RPMI8226 (cell line): Measurements from ENCODE around the gene RBL2.
"Not testable (repeated sequence)": the region's sequence is repeated elsewhere in the genome, so short reads cannot be mapped to it uniquely, and the experiment has no call there.

ENCODE experiments used
- DNase-seq: peaks from one replicate; pipeline ENCODE4 v3.0.0-alpha.2; 2015

RBL2 gene, protein sequence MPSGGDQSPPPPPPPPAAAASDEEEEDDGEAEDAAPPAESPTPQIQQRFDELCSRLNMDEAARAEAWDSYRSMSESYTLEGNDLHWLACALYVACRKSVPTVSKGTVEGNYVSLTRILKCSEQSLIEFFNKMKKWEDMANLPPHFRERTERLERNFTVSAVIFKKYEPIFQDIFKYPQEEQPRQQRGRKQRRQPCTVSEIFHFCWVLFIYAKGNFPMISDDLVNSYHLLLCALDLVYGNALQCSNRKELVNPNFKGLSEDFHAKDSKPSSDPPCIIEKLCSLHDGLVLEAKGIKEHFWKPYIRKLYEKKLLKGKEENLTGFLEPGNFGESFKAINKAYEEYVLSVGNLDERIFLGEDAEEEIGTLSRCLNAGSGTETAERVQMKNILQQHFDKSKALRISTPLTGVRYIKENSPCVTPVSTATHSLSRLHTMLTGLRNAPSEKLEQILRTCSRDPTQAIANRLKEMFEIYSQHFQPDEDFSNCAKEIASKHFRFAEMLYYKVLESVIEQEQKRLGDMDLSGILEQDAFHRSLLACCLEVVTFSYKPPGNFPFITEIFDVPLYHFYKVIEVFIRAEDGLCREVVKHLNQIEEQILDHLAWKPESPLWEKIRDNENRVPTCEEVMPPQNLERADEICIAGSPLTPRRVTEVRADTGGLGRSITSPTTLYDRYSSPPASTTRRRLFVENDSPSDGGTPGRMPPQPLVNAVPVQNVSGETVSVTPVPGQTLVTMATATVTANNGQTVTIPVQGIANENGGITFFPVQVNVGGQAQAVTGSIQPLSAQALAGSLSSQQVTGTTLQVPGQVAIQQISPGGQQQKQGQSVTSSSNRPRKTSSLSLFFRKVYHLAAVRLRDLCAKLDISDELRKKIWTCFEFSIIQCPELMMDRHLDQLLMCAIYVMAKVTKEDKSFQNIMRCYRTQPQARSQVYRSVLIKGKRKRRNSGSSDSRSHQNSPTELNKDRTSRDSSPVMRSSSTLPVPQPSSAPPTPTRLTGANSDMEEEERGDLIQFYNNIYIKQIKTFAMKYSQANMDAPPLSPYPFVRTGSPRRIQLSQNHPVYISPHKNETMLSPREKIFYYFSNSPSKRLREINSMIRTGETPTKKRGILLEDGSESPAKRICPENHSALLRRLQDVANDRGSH

DNA sequence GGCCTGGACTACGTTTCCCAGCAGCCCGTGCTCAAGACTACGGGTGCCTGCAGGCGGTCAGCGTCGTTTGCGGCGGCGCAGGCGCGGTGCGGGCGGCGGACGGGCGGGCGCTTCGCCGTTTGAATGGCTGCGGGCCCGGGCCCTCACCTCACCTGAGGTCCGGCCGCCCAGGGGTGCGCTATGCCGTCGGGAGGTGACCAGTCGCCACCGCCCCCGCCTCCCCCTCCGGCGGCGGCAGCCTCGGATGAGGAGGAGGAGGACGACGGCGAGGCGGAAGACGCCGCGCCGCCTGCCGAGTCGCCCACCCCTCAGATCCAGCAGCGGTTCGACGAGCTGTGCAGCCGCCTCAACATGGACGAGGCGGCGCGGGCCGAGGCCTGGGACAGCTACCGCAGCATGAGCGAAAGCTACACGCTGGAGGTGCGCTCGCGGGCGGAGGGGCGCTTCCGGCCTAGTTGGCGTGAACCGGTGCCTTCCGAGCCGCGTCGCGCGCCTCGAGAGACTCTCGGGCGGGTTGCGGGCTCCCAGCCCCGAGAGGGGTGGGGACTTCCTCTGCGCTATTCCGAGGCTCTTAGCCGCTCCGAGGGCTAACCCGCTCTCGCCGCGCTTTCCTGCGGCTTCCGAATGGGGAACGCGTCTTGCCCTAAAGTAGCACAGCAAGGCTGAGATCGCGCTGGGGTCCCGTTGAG is at the start of gene RBL2:
RBL2 (plus strand) TSS at position 95 of the 689 bp plus-strand sequence; CDS start at position 181, 86 bp downstream.
- peak; percentile 89 for DNase-seq

DNA sequence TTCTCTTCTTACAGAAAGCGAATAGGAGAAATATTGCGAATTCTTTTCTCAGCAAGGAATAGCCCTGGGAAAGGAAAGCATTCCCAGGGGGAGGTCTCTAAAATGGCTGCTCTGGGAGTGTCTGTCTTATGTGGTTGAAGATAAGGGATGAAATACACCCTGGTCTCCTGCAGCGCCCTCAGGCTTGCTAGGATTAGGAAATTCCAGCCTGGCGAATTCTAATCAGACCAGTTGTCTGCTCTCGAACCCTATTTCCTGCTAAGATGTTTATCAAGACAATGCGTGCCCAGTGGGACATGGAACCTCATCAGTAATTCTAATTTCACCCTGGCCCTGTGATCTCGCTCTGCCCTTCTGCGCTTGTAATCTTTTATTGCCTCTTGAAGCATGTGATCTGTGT is 49.7 kb upstream of the RBL2 start:
- DNase-seq = not testable (repeated sequence)

DNA sequence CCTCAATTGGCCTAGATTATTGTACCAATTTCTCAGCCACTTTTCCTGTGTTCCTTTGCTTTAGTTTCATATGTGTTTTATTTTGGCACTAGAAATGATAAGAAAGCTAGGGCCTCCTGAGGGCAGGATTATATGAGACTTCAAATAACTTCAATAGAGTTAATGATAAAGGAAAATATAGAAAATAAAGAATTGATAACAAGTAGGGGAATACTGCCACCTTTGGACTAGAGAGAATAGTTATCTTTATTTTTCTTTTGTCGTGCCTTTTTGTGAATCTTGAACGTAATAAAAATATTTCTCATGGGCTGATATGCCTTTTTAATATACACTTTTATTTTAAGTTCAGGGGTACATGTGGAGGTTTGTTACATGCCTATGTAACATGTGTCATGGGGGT is 29.3 kb upstream of the RBL2 start:
- DNase-seq = no peak

DNA sequence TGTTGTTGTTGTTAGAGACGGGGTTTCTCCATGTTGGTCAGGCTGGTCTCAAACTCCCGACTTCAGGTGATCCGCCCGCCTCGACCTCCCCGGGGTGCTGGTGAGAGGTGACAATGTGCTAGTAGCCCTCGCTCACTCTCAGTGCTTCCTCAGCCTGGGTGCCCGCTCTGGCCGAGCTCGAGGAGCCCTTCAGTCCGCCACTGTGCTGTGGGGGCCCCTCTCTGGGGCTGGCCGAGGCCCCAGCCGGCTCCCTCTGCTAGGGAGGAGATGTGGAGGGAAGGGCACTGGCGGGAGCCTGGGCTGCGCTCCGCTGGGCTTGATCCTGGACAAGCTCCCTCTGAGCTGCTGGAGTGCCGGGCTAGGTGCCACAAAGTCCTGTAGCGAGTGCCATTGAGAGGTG is 21.7 kb upstream of the RBL2 start:
- DNase-seq = no peak

DNA sequence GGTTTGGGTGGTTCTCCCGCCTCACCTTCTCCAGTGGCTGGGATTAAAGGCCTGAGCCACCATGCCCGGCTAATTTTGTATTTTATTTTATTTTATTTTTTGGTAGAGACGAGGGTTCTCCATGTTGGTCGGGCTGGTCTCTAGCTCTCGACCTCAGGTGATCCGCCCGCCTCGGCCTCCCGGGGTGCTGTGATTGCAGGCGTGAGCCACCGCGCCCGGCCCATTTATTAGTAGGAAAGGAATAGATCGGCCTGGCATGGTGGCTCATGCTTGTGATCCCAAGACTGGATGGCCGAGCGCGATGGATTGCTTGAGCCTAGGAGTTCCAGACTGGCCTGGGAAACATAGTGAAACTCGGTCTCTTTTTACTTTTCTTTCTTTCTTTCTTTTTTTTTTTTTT is 20.4 kb upstream of the RBL2 start:
- DNase-seq = no peak

DNA sequence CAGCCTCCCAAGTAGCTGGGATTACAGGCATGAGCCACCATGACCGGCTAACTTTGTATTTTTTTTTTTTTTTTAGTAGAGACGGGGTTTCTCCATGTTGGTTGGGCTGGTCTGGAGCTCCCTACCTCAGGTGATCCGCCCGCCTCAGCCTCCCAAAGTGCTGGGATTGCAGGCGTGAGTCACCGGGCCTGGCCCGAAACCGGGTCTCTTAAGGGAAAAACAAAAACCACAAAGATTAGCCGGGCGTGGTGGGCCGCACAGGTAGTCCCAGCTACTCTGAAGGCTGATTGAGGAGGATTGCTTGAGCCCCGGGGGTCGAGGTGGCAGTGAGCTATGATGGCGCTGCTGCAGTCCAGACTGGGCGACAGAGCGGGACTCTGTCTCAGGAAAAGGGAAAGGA is 19.9 kb upstream of the RBL2 start:
- no peak for DNase-seq

DNA sequence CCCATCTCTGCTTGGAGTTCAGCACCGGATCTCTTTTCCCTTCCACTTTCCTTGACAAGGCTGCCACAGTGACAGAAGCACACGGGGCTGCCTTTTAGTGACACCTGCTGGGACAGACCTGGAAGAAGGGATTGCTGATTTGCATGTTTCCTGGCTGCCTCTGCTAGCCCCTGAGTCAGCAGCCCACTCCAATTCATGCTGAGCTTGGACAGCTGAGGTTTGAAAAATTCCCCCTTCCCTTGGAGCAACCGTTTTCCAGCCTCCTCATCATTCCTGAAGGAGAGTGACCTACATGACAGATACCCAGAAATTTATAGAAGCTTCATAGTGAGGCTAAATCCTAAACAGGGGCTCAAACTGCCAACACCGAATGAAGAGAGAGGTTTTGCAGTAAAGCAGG is 18.8 kb upstream of the RBL2 start:
- DNase-seq = peak; percentile 61

DNA sequence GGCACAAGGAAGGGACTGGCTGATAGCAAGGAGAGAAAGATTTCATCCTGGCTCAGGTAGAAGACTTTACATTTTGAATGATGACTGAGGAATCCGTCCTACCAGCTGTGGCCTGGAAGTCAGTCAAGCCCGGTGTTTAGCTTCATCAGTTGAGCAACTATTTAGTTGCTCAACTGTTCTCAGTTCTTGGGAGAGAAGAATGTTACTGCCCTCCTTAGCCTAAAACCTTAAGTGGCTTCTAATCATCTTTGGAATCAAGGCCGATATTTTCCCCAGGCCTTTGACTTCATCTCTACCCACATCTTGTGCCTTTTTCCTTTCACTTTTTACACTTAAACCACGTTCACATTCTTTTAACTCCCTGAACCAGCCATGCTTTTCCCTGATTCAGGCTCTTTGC is 17.3 kb upstream of the RBL2 start:
- DNase-seq = no peak

DNA sequence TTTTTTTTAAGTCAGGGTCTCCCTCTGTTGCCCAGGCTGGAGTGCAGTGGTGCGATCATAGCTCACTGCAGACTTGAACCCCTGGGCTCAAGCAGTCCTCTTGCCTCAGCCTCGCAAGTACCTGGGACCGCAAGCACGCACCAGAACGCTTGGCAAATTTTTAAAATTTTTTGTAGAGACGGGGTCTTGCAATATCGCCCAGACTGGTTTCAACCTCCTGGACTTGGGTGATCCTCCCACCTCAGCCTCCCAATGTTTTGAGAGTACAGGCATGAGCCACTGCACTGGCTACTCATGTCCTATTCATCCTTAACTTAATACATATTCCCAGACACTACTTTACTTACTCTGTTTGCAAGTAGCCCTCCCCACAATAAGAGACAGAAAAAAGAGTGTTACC is 16.3 kb upstream of the RBL2 start:
- DNase-seq = no peak

DNA sequence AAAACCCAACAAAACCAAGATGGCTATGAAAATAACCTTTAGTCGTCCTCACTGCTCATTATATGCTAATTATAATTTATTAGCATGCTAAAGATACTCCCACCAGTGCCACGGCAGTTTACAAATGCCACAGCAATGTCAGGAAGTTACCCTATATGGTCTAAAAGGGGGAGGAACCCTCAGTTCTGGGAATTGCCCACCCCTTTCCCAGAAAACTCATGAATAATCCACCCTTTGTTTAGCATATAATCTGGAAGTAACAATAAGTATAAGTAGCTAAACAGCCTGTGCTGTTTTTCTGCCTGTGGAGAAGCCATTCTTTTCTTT is 14.9 kb upstream of the RBL2 start:
- DNase-seq = not testable (repeated sequence)

DNA sequence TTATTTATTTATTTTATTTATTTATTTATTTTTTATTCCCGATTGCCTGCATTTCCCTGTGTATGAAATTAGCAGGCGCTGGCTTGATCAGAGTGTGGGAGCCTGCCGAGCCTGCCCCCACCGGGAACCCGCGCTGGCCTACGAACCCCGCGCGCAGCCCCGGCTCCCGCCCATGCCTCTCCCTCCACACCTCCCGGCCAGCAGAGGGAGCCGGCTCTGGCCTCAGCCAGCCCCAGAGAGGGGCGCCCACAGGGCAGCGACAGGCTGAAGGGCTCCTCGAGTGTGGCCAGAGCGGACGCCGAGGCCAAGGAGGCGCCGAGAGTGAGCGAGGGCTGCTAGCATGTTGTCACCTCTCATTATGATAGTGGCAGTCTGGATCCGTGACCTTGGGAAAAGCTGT is 13.0 kb upstream of the RBL2 start:
- no peak for DNase-seq

DNA sequence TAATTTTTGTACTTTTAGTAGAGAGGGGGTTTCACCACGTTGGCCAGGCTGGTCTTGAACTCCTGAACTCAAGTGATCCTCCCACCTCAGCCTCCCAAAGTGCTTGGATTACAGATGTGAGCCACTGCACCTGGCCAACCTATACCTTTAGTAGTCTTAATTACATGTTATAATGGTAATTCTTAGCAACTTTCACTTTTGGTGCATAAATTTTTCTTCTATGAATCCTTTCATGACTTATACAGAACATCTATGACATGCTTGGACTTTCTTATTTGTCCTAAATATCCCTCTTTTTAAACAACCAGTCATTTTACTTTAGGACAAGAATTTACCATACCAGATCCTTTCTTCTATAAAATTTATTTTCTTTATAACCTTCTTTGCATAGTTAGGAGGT is 10.3 kb upstream of the RBL2 start:
- not testable (repeated sequence) for DNase-seq

DNA sequence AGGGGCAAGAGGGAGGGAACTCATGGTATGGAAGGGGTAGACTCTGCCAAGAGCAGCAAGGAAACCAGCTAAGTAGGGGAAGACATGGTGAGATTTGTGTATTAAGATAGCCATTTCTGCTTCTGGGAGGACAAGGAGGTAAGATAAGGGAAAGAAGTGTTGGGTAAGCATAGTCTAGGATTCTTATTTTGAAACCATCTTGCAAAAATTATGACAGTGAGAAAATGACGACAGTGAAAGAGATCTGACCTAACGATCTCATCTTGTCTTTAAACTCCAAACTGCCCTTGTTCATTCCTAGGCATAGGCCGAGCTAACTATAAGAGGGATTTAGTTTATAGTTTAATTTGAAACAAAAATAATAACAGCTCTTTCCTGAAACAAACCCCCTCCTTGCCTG is 5.6 kb upstream of the RBL2 start:
- no peak for DNase-seq

DNA sequence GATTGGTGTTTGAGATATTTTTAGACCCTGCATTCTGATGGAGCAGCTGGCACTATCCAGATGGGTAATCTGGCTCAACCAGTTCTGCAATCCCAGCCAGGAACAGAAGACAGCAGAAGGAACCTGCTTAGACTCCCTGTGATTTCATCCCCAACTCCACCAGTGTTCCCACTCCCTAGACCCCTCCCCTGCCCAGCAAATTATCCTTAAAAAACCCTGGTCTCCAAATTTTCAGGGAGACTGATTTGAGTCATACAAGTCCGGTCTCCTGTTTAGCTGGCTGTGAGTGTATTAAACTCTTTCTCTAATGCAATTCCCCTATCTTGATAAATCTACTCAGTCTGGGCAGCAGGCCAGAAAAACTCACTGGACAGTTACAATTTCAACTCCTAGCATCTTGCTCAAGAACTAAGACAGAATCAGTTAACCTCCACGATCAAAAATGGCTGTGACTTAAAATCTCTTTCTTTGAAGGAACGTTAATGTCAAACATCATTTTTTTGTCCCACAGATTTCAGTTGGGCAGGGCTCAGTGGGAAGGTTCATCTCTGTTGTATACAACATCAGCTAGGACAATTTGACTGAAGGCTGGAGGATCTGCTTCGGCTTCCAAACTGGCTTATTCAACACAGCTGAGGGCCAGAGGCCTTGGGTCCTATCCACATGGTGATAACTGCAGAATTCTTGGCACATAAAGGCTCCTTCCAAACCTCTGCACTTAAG is 4.9 kb upstream of the RBL2 start:
- DNase-seq = peak; percentile 25

DNA sequence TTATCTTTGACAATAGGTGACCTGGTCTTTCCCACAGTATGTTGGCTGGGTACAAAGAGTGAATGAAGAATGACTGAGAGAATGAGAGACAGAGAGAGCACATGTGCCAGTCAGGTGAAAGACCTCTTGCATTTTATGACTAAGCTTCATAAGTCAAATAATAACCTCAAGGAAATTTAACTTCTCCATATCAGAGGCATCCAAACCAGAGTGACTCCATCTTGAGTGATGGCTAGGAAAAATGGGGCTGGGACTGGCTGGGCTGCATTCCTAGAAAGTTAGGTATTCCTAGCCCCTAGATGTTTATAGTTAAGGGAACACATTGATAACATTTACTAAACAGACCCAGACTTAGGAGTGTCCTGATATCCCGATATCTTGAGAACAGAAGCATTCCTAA is 3.9 kb upstream of the RBL2 start:
- no peak for DNase-seq

DNA sequence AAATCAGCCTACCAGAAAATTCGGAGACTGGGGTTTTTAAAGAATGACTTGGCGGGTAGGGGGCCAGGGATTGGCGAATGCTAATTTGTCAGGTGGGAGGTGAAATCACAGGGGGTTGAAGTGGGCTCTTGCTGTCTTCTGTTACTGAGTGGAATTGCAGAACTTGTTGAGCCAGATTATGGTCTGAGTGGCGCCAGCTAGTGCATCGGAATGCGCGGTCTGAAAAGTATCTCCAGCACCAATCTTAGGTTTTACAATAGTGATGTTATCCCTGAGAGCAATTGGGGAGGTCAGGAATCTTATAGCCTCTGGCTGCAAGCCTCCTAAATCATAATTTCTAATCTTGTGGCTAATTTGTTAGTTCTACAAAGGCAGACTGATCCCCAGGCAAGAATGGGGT is 762 bp upstream of the RBL2 start:
- no peak for DNase-seq

DNA sequence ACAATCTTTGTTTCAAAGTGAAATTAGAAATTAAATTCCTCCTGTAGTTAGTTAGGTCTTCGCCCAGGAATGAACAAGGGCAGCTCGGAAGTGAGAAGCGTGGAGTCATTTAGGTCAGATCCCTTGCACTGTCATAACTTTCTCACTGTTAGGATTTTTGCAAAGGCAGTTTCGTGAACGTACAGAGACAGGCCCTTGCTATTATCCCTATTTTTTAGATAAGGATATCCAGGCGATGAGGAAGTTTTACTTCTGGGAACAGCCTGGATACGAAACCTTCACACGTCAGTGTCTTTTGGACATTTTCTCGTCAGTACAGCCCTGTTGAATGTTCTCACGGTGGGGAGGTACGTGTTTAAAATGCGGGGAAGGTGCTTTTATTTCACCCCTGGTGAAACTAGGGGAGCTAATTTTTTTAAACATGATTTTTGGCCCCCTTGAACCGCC is 318 bp upstream of the RBL2 start:
- no peak for DNase-seq

DNA sequence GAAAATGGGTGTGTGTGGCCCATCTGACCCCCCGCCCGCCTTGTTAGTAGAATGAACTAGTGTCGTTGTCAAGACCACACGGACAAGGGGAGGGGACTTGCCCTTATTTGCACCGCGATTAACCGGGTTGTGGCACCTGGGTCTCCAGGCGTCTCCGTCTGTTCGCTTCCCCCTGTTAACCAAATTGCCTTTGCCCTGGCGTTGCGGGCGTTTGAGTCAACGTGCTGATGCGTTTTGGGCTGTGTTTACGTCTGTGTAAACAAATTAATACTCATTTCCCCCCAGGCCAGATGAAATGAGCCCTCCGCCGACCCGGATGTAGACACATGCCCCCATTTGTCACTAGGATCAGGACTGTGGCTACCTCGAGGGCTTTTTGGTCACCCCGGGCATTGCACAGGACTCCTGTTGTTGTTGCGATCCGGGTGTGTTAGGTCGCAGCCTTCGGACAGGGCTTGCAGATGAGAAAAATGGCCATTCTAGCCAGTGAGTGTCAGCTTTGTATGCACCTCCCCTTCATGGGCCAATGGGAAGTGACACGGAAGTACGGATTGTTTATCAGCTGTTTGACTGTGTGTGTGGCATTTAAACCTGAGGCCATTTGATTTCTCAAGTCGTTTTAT is 906 bp downstream of the RBL2 start:
- DNase-seq = peak; percentile 89

DNA sequence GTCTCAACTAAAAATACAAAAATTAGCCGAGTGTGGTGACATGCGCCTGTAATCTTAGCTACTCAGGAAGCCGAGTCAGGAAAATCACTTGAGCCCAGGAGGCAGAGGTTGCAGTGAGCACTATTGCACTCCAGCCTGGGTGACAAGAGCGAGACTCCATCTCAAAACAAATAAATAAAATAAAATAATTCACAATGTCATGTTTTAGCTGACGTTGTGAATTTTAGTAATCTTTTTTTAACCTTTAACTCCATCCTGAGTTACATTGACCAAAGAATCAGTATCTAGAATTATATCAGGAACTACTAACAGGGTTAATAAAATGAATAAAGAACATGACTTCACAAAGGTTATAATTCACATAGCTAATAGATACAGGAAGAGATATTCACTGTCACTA is 5.9 kb downstream of the RBL2 start:
- DNase-seq = no peak

DNA sequence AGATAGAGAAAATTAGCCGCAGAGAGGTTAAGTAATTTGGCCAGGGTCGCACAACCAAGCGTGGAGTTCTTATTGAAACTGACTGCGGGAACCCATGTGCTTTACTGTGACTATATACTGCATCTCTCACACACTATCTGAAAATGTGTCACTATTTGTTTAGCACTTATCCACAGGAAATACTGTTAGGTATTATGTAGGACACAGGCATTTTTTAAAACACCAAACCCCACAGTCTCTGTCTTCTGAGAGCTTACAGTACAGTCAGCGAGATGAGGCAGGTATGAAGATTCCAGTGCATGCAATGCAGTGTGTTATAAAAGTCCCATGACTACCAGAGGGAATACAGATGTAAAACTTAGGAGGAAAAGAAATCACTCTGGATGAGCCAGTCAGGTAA is 11.3 kb downstream of the RBL2 start:
- DNase-seq = no peak

DNA sequence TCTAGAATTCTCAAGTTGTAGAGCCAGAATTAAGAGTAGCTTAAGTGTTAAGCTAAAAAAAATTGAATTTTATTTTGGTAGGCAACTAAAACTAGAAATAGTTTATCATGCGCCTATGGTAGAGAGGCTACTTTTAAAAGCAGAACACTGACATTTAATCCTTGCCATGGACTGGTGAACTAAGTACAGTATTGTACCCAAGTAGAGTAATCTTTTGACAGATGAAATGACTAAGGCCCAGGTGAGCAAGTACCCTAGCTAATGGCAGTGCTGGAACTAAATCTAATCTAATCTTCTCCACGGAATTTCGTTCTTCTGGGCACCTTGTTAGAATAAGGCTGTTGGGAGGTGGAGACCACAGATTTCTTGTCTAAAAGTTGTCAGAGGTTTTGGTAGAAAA is 11.8 kb downstream of the RBL2 start:
- DNase-seq = no peak
